Right lobe of liver (tissue), 6 donors: Measurements from ENCODE around the gene BAAT. TPM values are rescaled to one million over a fixed set of nuclear protein-coding genes. Genes with fewer than 3 reads are reported as not detected.
"Not testable (repeated sequence)": the region's sequence is repeated elsewhere in the genome, so short reads cannot be mapped to it uniquely, and the experiment has no call there.

ENCODE experiments used
- ATAC-seq, 4 donors: fragments of 200-7000 bp; cut with Tn5 transposase; one replicate each; pipeline ENCODE4 v1.9.1; 2020; ENCODE audit warnings: mild to moderate bottlenecking in 4 of 4, moderate library complexity in 4 of 4
- DNase-seq, 3 donors: peaks; one replicate each; pipeline ENCODE4 v3.0.0-alpha.2; 2020
- H3K27ac ChIP-seq, 3 donors: fragments of 200-600 bp; one replicate each; pipeline ENCODE4 v1.8.0; 2022
- H3K27me3 ChIP-seq, 2 donors: fragments of 200-600 bp; one replicate each; pipeline ENCODE4 v1.8.0; 2022
- H3K36me3 ChIP-seq, 4 donors: fragments of 200-600 bp; sonication (generic) in 1 of 4; one replicate each; pipeline versions ENCODE4 v1.5.1 to v1.8.0; 2017 to 2022; ENCODE audit warnings: control low read depth in 1 of 4
- H3K4me1 ChIP-seq, 4 donors: fragments of 200-600 bp; sonication (generic) in 1 of 4; one replicate each; pipeline versions ENCODE4 v1.5.1 to v1.8.0; 2017 to 2022; ENCODE audit warnings: control low read depth in 1 of 4
- H3K4me3 ChIP-seq, 3 donors: fragments of 200-600 bp; one replicate each; pipeline ENCODE4 v1.8.0; 2022
- H3K9me3 ChIP-seq, 4 donors: fragments of 200-600 bp; sonication (generic) in 1 of 4; one replicate each; pipeline versions ENCODE4 v1.5.1 to v1.8.0; 2017 to 2022; ENCODE audit warnings: control low read depth in 1 of 4
- CTCF ChIP-seq, 4 donors: fragments of 200-600 bp in 3 of 4; fragments of 450-650 bp in 1 of 4; IDR thresholded peaks; one replicate each; pipeline versions ENCODE4 v1.5.1 to v1.8.0; 2016 to 2022; ENCODE audit warnings: antibody characterized with exemption in 4 of 4, mild to moderate bottlenecking in 2 of 4
- POLR2A ChIP-seq: fragments of 450-650 bp; IDR thresholded peaks from one replicate; pipeline ENCODE4 v1.6.1; 2017; ENCODE audit warnings: antibody characterized with exemption, mild to moderate bottlenecking
- WGBS: methylation state at CpG from one replicate; pipeline ENCODE4 v1.1.6; 2018; ENCODE audit warnings: low coverage, low lambda C conversion rate; ENCODE audit not compliant: insufficient coverage; ENCODE audit errors: missing lambda C conversion rate; 5-methylcytosine and 5-hydroxymethylcytosine counted together
- intact Hi-C, 2 donors: fragments of 100-400 bp; cut with DNase I; formaldehyde crosslinking; loops; one replicate each; pipeline versions ENCODE4 v1.11.2 to v1.14.1; 2022
- total RNA-seq, 6 experiments: library from RNA; depleted of rRNA in 2 of 6; stranded (reverse); fragments of >200 nt in 2 of 6; fragmentation: NEBNext Ultra II Directional in 3 of 6; extraction: Animal tissue kit (Norgen Biotek cat#: 25700) in 3 of 6; gene quantifications; one replicate each; pipeline versions ENCODE4 v1.1.0 to v1.2.4, GENCODE V29; 2016 to 2023
- donor health status: DM: no; HTN: yes; CAD: no.
- donor health status: DM: no; HTN: no; CAD: no.
- donor health status: DM: no; HTN: no; CAD: no.
- donor health status: DM: no; HTN: yes; CAD: no.
- donor health status: DM: no; HTN: yes; CAD: no.

BAAT gene
- total RNA-seq, 6 experiments from 2014 or later, result 223 to 648 (median 507) TPM

GRCh38 chr9:101333490-101333889 lies 51.3 kb downstream of the BAAT start:
- intact Hi-C loops, result no loop called here
- H3K36me3 ChIP-seq, result no peaks in the 10 kb centered on the region
- 58% methylated on average over 4 of the region's 4 CpGs for WGBS
- H3K27me3 ChIP-seq, result no peaks in the 10 kb centered on the region
- H3K27ac ChIP-seq, result peak overlapping the region in 2 of 3 donors; percentile 61 to 68
- no peaks in the 10 kb centered on the region for H3K9me3 ChIP-seq
- TF ChIP-seq CTCF (IDR thresholded peaks at IDR 0.05) (no peak), POLR2A (no peak)
- peaks cover 0 to 33% (median 15%) of the 10 kb centered on the region in 4 donors for H3K4me1 ChIP-seq
- DNase-seq (peak in 1 of 3 donors; percentile 37), ATAC-seq (peak; percentile 54 to 87 (median 64))
- no peak overlapping the region for H3K4me3 ChIP-seq

- Histone ChIP-seq H3K27ac (peak overlapping the region in 2 of 3 donors; percentile 61 to 68), H3K27me3 (no peaks in the 10 kb centered on the region), H3K4me3 (no peak overlapping the region), H3K36me3 (no peaks in the 10 kb centered on the region), H3K9me3 (no peaks in the 10 kb centered on the region), H3K4me1 (peaks cover 0 to 43% (median 19%) of the 10 kb centered on the region in 4 donors)
- intact Hi-C loops, result no loop called here
- TF ChIP-seq POLR2A (no peak), CTCF (IDR thresholded peaks at IDR 0.05) (no peak)
- WGBS, result 52% methylated on average over 1 of the region's 1 CpG
- ATAC-seq, result peak; percentile 32 to 71 (median 56)
- DNase-seq, result no peak
Measured at GRCh38 chr9:101332362-101332761, 52.4 kb downstream of the BAAT start.

- H3K4me1 ChIP-seq, result peaks cover 0 to 61% (median 27%) of the 10 kb centered on the region in 4 donors
- intact Hi-C loops, result loop anchor here in 1 of 2 donors (5.0 kb wide), 1 partner anchor 115 kb away; no protein-coding TSS in a partner anchor
- WGBS, result 34% methylated on average over 3 of the region's 3 CpGs
- ATAC-seq (peak; percentile 5 to 13 (median 10)), DNase-seq (peak in 1 of 3 donors; percentile 62)
- not testable (repeated sequence) for H3K4me3 ChIP-seq, H3K36me3 ChIP-seq, H3K9me3 ChIP-seq, H3K27me3 ChIP-seq
- H3K27ac ChIP-seq, result peak overlapping the region; percentile 80 to 95 (median 95)
Measured at GRCh38 chr9:101327422-101327909, 57.3 kb downstream of the BAAT start.

GRCh38 chr9:101326501-101326900 lies 58.3 kb downstream of the BAAT start:
- Histone ChIP-seq H3K27me3 (no peaks in the 10 kb centered on the region), H3K27ac (peak overlapping the region; percentile 80 to 95 (median 95)), H3K4me3 (peak overlapping the region in 2 of 3 donors; percentile 25 to 31)

More at GRCh38 chr9:101326501-101326900, 58.3 kb downstream of the BAAT start:
- ATAC-seq (peak; percentile 63 to 77 (median 73)), DNase-seq (no peak)
- no peaks in the 10 kb centered on the region for H3K36me3 ChIP-seq
- 19% methylated on average over 1 of the region's 1 CpG for WGBS
- TF ChIP-seq CTCF (IDR thresholded peaks at IDR 0.05), result no peak
- TF ChIP-seq POLR2A, result no peak
- no peaks in the 10 kb centered on the region for H3K9me3 ChIP-seq
- intact Hi-C loops, result loop anchor here in 1 of 2 donors (5.0 kb wide), 1 partner anchor 116 kb away; no protein-coding TSS in a partner anchor
- peaks cover 0 to 60% (median 23%) of the 10 kb centered on the region in 4 donors for H3K4me1 ChIP-seq
